Dermis blood vessel endothelial cell (primary cell): ENCODE measurements around the gene PHF14. TPM values are rescaled to one million over a fixed set of nuclear protein-coding genes. Genes with fewer than 3 reads are reported as not detected.

Source experiments
- DNase-seq: peaks from one replicate; pipeline ENCODE4 v3.0.0; 2010
- total RNA-seq: library from RNA; depleted of rRNA; stranded (reverse); fragments of >200 nt; gene quantifications from 2 replicates; pipeline ENCODE4 v1.2.3, GENCODE V29; 2014

The PHF14 gene
- total RNA-seq, 1 donor from 2014 or later: 45.8 TPM

DNA sequence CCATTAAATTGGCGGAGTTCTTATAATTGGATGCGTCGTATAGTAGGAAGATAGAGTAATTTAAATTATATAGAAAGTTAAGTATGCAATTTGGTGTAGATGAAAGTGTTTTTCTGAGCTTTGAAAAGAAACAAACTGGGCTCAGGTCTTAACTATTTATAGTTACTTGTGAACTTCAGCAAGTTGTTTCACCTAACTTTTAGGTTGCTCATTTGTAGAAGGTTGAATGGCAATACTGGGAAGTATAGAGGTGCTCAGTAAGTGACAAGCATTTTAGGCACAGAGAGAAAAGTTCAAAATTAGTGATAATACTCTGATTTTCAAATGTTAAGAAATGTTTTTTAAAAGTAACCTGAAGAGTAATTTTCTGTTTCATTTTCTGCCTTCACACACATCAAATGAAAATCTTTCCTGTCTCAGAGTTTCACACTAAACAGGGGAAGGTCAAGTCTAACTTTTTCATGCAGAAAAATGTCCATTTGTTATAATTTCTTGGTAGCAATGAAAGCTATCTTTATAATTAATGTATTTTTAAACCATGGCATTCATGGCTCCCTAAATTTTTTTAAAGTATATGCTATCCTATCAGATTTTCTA, 146.5 kb downstream of the PHF14 start:
- DNase-seq: no peak

DNA sequence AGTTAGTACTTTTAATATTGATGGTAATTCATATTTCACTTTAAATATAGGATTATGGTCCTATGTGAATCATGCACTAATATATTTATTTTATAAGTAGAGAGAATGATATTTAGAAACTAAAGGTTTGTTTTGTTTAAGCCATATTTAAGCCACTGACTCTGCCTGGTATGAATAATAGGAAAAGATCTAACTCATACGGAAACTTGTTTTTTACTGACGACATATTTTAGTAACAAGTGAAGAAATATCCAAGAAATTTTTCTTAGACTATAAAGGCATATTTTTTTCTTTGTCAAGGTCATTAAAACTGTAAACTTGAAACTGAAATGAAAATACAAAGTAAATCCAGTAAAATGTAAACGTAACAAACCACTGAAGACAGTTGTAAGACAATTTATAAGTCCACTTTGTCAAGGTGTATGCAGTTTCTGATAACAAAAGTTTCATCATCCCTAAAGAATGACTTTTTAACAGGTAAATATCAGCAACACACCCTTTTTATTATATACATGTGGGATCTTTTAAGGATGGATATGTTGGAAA, 147.1 kb downstream of the PHF14 start:
- DNase-seq: no peak

DNA sequence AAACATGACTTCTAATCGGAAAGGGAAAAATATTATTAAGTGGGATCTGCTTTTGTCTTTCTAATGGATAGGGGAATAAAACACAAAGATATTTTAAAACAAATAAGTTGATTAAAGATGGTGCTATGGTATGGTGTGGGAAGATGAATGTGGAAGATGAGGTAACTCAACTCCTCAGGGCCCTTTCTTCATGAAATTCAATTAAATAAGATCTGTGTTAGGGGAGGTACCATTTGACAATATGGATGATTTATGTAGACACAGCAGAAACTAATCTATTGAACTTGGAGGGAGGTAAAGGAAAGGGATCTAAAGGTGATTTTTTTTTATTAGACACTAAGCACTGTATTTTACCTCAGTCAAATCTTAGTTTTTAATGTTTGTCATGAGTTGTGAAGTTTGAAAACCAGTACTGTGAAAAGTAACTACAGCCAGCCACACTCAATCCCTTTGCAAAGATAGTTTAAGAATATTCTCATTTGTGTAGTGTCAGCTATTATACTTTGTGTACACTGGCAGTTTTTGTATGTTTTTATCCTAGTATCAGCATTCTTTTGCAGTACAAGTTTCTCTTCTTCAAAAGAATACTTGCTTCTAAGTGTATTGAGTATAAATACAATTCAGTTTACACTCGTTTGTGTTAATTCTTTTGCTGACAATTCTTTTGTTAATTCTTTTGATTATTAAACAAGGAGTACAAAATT, 151.3 kb downstream of the PHF14 start:
- DNase-seq: no peak

DNA sequence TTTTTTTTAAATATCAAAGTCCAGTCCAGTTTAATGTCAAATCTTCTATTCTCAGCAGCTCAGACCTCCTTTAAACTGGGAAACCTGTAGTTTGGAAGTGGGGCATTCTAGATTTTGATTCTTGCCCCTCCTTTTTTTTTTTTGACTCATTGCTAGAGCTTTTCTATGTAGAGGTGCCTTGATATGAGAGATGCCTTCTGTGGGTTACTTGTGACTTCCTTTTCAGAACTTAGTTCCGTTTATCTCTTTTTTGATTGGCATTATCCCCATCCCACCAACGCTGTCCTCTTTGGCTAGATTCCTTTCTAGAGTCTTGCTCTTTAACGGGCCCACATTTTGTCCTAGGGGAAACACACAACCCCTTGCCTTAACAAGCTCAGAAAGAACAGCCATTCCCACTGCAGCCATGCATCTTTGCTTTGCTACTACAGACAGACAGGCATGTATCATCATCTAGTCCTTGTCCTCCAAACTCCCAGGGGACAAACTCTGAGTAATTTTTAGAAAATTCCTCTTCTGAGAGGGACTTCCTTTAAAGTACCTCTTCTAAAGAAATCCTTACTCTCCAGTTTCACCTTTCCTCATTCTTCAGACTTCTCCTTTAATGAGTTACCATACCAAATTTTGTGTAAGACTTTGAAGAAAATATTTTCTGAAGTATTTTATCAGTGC, 153.6 kb downstream of the PHF14 start:
- no peak for DNase-seq

DNA sequence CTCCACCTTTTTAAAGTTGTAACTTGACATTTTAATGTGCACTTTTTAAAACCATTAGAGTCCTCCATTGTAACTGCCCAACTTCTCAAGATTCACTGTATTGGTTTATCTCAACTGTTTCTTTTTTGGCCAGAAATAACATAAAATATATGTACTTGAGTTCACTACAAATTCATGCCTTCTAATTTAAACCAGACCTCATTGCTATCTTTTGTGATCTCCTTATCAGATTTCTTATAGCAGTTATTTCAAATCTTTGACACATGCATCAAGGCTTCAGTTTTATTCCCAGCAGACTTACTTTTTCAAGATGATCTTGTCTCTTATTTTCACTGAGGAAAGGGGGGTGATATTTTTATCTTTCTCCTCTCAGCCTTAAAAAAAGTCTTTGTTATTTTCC, 154.3 kb downstream of the PHF14 start:
- no peak for DNase-seq

DNA sequence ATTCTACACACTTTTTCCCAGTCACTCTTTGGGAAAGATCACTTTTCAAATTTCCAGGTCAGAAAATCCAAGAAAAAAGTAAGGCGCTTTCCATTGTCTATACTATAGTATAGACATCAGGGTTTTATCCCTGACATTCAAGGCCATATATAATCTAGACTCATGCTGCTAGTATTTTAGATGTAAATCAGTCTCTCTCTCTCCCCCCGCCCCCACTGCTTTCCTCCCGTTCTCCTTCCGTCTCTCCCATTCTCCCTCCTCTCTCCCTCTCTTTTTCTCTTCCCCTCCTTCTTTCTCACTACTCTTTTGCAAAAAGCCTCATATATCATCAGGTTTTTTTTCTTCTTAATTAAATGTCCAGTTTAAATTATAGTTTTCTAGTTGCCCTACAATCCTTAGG, 154.8 kb downstream of the PHF14 start:
- DNase-seq: no peak

DNA sequence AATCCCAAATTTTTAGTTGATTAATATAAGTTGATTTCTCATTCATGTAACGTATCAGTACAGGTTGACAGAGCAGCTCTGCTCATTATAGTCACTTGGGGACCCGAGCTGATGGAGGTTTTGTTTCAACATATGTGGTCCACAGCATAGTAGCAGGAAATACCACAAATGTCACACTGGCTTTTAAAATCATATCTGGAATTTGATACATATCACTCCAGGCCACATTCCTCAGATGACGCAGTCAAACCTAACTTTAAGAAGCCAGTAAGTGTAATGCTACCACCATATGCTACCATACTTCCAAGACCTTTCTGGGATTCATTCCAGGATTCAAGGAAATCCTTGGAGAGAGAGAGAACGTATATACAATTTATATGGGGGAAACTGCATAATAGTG, 156.3 kb downstream of the PHF14 start:
- peak; percentile 41 for DNase-seq

DNA sequence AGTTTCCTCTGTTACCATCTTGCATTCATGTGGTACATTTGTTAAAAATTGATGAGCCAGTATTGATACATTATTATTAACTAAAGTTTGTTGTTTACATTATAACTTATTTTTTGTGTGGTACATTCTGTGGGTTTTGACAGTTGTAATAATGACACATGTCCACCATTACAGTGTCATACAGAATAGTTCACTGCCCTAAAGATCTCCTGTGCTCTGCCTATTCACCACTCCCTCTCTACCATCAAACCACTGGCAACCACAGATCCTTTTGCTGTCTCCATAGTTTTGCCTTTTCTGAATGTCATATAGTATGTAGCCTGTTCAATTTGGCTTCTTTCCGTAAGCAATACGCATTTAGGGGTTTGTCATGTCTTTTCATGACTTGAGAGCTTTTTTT, 156.9 kb downstream of the PHF14 start:
- no peak for DNase-seq

DNA sequence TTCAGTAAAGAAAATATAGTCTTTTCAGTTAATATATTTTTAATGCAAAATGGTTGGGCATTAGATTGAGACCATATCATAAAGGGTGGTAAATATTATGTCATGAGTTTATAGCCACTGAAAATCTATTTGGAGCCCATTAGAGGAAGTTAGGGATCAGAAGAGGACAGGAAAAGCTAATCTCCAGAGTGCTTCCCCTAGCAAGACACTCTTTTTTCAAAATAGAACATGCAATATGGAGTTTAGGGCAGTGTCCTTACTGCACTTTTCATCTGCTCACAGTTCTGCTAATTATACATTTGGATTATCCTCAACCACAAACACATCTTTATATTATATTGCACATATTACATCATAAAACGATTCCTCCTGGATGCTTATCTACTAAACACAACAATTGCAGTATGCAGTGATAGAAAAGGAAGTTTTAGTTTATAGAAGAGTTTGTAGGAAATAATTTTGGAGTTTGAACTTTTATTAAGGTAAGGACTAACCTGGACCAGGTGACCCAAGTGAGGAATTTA, 159.8 kb downstream of the PHF14 start:
- DNase-seq: no peak

DNA sequence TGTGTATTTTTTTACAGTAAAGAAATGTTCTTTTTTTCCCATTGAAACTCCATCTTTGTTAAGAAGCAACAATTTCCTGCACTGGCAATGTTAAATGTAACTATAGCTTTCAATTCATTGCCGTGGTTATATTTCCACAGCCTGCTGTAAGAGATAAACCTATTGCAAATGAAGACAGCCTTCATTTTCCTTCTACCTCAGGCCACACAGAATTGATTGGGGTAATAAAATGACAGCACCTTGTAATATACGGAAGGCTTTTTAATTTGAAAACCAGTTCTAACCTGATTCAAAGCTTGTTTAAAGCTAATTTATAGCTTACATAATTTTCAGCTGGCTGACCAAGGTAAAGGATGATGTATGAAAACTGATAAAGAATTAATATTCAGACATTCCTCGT, 161.9 kb downstream of the PHF14 start:
- DNase-seq: no peak

DNA sequence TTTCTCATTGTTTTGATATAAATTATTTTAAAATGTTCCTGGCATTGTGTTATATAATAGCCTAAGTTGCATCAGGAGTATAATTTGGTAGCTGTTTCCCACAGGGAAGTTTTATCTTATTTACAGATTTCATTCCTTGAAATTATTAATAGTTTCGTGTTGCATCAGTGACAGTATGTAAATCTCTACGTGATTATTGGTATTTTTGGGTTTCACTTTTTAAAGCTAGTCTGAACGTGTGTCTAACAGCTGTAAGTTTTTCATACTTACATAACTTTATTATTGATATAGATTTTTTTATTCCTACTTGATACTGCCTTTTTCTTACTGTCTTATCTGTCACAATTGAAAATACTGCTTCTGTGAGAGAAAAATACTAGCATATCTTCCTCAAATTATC, 167.9 kb downstream of the PHF14 start:
- no peak for DNase-seq

DNA sequence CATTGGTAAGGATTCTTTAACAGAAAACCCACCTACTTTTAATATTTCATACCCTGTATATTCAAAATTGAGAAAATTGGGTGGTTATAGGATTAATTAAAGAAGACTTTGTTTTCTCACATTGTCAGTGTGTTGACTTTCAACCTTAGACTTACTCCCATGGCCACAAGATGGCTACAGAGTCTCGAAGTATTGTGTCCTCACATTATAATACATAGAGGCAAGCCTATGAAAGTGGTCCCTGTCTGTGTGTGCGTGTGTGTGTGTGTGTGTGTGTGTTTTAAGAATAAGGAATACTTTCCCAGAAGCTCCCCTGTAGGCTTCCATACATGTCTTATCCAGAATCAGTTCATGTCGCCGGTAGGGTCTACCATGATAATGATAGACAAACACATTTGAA, 180.0 kb downstream of the PHF14 start:
- DNase-seq: no peak

DNA sequence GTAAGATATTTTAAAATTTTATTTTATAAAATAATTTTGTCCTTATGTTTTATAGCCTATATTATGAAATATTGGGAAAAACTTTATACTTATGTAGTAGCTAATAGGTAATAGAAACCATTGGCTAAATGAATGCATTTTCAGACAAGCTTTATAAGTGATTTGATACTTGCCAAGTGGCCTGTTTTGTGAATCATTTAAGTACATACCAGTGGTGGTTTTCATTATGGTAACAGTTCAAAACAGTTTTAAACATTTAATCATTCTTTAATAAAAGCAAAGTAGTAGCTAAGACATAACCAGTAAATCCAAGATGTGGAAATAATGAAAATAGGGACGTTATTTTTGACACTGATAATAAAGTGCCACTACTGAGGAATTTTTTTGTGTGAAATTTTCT, 182.2 kb downstream of the PHF14 start:
- no peak for DNase-seq

DNA sequence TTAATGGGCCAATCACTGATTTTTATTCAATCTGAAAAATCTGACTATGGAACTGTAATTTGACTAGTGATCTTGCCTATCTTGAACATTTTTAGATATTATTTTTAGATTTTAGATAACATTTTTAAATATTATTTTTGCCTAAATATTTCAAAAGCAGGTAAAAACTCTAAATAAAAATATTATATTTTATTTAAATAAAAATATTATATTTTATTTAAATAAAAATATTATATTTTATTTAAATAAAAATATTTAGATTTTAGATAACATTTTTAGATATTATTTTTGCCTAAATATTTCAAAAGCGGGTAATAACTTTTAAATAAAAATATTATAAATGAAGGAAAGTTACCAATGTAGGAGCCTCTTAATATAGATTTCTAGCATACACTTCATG, 187.8 kb downstream of the PHF14 start:
- DNase-seq: no peak

DNA sequence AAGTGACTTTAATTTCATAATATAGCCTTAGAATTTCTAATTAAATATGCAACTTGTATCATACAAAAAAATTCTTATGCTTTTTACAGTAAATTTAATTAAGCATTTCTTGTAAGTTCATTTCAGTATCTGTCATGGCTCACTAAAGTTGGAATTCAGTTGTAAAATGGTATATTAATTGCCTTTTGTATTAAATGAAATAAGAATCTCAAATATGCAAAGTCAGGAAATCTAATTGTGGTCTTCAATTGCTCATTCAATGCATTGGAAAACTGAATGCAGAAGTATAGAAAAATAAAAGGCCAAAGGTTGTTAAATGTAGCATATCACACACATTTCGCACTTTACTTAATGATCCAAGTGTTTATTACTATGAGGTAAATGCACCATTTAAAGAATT, 189.5 kb downstream of the PHF14 start:
- no peak for DNase-seq

DNA sequence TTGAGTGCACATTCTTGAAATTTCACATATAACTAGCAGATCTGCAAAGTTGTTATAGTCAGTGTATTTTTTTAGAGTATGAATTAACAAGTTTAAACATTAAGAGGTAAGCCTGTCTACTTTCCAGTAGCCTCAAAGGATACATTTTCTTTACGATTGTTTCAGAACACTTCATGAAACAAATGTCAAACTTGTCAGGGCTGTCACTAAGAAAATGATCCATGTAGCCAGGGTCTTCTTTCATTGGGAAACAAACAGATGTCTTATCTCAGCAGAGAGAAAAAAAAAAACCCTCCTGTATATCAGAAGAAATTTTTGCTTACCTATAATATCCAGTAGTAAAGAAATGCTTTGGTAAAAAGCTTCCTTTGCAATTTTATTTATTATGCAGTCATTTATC, 192.4 kb downstream of the PHF14 start:
- DNase-seq: no peak

DNA sequence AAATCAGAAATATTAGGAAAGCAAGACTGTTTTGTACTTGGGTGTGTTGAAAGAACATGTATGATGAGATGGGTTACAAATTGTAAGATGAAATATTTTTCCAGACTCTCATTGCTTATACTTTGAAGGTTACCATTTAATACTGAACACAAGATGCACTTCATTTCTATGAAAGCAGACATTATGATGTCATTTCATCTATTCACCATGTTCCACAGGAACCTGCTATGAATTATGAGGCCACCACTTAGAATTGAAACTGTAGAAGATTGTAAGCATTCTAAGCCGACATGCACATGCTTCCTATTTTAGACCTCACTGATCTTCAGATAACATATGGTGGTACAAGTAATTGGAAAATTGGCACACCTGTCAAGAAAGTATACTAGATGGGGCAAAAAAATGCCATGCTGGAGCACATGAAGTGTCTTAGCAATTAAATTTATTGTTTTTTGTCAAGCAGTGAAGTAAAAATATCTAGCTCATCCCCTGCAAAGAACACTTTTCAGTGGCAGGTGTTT, 195.0 kb downstream of the PHF14 start:
- DNase-seq: no peak

DNA sequence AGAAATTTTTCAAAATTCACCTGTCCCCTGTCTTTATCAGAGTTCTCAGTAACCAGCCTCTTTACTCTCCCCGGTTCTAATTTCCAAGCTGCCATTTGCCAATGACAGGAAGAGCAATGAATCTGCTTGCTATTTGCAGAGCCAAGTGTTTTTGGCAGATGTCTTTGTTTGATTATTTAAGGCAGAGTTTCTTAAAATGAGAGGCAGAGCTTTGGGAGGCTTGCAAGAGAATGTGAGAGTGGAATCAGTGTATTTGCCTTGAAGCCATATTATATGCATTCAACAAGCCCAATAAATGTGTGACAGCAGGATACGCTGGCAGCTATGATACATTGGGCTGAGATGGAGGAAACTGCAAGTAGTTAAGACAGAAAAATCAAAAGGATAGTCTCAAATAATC, 196.5 kb downstream of the PHF14 start:
- DNase-seq: no peak

DNA sequence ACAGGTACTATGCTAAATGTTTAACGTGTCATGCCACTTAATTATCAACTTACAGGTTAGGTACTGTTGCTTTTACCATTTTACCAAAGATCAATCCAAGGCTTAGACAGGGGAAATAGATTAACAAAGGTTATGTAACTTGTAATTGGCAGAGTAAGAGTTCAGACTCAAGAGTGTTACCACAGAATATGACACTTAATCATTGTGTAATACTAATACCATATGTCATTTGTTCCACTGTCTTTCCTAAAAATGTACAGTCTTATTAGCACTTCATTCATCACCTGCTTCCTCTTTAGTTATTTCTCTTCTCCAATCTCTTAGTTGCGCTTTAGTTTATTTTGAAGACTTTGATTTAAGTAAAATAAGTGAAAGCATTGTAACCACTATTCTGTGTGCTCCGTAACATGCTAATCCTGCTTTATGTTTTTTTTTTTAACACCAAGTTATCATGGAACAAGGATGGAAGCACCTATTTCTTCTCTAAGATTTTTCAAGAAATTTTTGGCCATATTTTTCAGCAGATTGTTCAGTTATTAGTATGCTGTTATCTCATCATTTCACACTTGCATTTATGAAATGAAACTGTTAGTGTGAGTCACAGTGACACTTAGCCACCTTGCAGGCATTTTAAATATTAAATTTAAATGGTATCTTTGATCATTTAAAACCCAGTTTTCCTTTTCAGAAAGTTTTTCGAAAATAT, 197.3 kb downstream of the PHF14 start:
- no peak for DNase-seq

DNA sequence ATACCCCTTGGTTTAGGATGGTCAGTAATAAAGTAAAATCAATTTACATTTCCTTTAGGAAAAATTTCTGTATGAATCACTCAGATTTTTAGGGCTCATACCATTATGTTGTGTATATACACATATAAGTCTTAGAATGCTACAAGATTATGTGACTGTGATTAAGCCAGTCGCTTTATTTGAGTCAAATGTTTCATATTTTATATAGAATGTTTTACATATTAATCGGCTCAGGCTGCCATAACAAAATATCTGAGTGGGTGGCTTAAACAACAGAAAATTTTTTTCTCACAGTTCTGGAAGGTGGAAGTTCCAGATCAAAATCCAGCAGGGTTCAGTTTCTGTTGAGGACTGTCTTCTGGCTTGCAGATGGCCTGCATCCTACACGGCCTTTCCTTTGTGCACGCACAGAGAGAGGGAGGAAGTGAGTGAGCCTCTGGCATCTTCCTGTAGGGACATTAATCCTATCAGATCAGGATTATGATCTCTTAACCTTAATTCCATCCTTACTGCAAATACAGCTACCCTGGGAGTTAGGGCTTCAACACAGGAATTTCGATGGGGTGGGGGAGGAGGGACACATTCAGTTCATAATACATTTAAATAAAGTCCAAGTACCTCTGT, 198.0 kb downstream of the PHF14 start:
- peak; percentile 30 for DNase-seq

DNA sequence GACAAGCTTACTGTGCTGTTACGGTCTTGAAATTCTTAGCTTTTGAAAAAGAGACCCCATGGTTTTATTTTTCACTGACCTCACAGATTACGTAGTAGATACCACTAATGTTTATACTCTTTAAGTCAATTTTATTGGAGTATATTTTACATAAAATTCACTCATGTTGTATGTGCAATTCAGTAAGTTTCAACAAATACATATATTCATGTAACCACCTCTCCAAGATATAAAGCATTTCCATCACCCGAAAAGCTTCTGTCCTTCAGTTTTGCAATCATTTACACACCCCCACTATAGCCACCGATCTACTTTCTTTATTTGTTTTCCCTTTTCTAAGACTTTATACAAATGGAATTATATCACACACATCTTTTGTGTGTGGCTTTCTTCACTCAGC, 199.2 kb downstream of the PHF14 start:
- DNase-seq: no peak

DNA sequence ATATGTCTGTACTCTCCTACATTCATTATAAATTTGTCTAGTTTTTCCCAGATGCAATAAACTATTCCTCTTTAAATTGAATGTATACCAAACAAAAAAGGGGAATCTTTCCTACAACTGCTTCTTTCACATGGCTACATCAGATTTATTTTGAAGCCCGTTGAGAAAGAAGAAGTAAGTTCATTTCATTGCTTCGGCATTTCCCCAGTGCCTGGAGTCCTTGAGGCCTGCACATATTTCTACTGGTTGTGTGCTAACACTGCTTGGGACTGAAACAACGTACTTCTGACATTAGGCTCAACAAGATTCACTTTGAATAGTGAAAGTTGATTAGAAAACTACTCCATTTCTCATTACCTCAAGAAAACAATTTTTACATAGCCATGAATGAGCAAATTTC, 201.7 kb downstream of the PHF14 start:
- no peak for DNase-seq
